Ishikawa (cell line): ENCODE results near the gene NOL9.

Experiments used
- CEBPB ChIP-seq: IDR thresholded peaks from 2 replicates; pipeline ENCODE4 v1.6.1; 2012
- CREB1 ChIP-seq: IDR thresholded peaks from 2 replicates; pipeline ENCODE4 v1.6.1; 2012; ENCODE audit warnings: low read depth
- EGR1 ChIP-seq: IDR thresholded peaks from 2 replicates; pipeline ENCODE4 v1.6.1; 2012
- EP300 ChIP-seq: IDR thresholded peaks from 2 replicates; pipeline ENCODE4 v1.6.1; 2012; ENCODE audit warnings: borderline replicate concordance
- MAX ChIP-seq: IDR thresholded peaks from 2 replicates; pipeline ENCODE4 v1.6.1; 2012
- NFIC ChIP-seq: IDR thresholded peaks from 2 replicates; pipeline ENCODE4 v1.6.1; 2012
- RAD21 ChIP-seq: IDR thresholded peaks from 2 replicates; pipeline ENCODE4 v1.6.1; 2012; ENCODE audit warnings: low read depth
- REST ChIP-seq: IDR thresholded peaks from 2 replicates; pipeline ENCODE4 v1.6.1; 2012; ENCODE audit warnings: low read depth, mild to moderate bottlenecking
- TAF1 ChIP-seq: IDR thresholded peaks from 2 replicates; pipeline ENCODE4 v1.6.1; 2012; ENCODE audit warnings: low read depth, mild to moderate bottlenecking
- TCF12 ChIP-seq: IDR thresholded peaks from 2 replicates; pipeline ENCODE4 v1.6.1; 2012; ENCODE audit warnings: low read depth
- TEAD4 ChIP-seq: IDR thresholded peaks from 2 replicates; pipeline ENCODE4 v1.6.1; 2012
- USF1 ChIP-seq: IDR thresholded peaks from 2 replicates; pipeline ENCODE4 v1.6.1; 2012
- YY1 ChIP-seq: IDR thresholded peaks from 2 replicates; pipeline ENCODE4 v1.6.1; 2012; ENCODE audit warnings: low read depth

GRCh38 chr1:6491480-6491962 is 62.8 kb downstream of the NOL9 start, which contains the start of gene PLEKHG5:
- TF ChIP-seq REST (no peak), CEBPB (no peak), TAF1 (0 out of 2 replicates have a peak, but pooled peaks have one; percentile 3), NFIC (no peak), USF1 (no peak), EP300 (peak; percentile 48; the same call in 1 of the 2 replicates), TEAD4 (no peak), MAX (peak; percentile 33; the same call in 1 of the 2 replicates), YY1 (peak; percentile 26; the same call in 1 of the 2 replicates), RAD21 (no peak), EGR1 (no peak), TCF12 (peak; percentile 25; the same call in 1 of the 2 replicates), CREB1 (no peak)
